HG03045 (cell line): Measurements from ENCODE around the gene RPS8.
A peak's percentile ranks its signal among the peaks of the same experiment; 100 is the strongest.
"Not testable (repeated sequence)": the region's sequence is repeated elsewhere in the genome, so short reads cannot be mapped to it uniquely, and the experiment has no call there.

Experiments used
- ATAC-seq: cut with Tn5 transposase; IDR thresholded peaks from one replicate; pipeline ENCODE4 v1.9.1; 2021; ENCODE audit warnings: mild to moderate bottlenecking, moderate library complexity; ENCODE audit not compliant: unreplicated experiment

RPS8 gene

DNA sequence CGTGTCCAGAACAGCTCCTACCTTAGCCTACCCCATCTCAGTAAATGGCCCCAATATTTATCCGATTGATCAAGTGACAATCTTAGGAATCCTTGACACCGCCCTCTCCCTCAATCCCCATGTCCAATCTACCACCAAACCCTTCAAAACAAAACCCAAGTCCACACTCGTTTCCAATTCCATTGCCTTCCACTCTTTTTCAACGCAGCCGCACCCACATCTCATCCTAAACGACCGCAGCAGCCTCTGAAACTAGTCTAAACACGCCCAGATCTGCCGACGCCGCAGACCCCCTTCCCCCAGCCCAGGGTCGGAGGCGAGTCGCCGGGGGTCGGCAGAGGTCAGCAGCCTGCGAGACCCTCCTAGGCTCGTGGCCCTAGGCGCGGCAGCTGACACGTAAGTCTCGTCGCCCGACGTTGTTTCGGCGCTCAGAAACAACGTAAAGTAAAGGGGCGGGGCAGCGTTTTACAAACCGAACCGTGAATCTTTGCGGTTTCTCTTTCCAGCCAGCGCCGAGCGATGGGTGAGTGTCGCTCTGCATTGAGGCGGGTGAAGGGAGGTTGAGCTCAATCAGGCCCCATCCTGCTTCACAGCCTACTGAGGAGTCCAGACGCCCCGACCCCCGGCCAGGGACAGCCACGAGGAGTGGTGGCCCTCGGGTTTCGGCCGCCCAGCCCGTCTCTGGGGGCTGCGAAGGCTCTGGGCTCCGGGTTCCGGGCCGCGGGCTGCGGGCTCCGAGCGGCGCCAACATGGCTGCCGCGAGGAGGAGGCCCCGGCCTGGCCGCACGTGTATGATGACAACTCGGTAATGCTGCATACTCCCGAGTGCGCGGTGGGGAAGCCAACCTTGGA, at the start of gene RPS8:
Gene RPS8 (plus strand): TSS at position 463 of the 852 bp plus-strand sequence. CDS start 57 bp downstream, at position 520.
- ATAC-seq = peak; percentile 80

DNA sequence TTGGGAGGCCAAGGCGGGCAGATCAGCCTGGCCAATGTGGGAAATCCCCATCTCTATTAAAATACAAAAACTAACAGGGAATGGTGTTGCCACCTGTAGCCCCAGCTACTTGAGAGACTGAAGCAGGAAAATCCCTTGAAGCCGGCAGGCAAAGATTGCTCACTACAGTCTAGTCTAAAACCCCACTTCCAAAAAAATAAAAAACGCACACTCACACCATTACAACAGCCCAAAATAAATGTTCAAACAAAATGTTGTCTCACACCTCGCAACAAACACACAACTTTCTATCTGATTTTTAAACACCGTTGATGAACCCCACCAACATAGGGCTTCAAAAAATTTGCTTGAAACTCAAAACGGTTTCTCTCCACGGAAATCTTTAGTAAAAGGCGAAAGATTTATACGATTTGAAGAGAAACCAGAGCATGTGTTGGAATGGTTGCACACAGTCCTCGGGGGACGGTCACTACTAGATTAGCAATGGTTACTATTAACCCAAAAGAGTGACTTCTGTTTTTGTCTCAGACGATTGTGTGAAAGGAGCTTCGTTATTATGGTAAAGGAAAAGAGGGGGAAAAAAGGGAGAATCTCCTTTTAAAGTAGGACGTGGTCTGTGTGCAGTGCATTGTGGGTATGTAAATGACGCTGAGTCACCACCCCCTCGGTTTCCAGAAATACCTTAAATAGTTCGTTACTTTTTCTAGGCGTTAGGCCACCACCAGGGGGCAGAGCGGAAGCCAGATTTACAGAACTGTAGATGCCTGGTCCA, 44.4 kb upstream of the RPS8 start, which contains the start of gene RNU5D-1:
Gene RNU5D-1 (minus strand): TSS at position 430 of the 772 bp plus-strand sequence.
- peak; percentile 69 for ATAC-seq

DNA sequence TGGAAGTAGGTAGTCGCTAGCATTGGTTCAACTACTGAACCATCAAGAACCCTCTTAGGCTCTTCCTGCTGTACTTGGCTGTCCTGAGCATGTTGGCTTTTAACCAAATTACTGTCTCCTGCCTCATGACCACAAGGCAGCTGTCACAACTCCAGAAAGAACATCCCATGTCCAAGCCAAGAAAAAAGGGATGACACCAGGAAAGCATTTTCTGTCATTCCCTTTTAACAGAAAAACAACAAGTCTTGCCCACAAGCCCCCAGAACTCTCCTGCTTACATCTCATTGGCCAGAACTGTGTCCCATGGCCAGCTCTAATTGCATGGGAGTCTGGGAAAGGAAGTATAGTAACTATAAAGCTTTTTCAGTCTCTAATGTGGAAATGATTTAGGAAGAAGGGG, 42.0 kb upstream of the RPS8 start:
- no peak for ATAC-seq

DNA sequence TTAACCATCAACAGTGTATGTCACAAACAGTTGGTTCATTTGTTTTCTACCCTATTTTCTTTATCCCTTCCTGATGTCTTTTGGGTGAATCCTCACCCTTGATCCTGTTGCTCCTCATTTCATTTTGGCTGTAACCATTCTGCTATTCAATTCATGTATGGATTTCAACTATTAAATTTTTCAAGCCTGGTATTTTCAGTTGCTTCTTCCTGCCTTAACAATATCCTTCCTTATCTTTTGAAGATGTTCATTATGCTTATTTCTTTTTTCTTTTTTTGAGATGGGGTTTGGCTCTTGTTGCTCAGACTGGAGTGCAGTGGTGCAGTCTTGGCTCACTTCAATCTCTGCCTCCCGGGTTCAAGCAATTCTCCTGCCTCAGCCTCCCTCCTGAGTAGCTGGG, 41.6 kb upstream of the RPS8 start:
- no peak for ATAC-seq

DNA sequence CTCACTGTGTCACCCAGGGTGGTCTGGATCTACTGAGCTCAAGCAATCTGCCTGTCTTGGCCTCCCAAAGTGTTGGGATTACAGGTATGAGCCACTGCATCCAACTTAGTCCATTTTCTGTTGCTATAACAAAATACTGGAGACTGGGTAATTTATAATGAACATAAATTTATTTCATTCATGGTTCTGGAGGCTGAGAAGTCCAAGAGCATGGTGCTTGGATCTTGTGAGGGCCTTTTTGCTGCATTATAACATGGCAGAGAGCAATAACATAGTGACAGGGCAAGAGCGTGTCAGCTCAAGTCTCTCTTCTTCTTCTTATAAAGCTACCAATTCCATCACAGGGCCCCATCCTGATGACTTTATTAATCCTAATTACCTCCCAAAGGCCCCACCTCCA, 39.3 kb upstream of the RPS8 start:
- no peak for ATAC-seq

DNA sequence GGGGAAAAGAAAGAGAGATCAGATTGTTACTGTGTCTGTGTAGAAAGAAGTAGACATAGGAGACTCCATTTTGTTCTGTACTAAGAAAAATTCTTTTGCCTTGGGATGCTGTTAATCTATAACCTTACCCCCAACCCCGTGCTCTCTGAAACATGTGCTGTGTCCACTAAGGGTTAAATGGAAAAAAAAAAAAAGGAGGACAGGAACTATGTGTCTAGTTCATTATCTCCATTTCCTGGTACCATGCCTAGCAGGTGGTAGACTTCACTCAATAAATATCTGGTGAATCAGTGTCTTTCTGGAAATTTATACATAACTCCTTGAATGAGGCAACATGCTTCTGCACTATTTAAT, 36.4 kb upstream of the RPS8 start:
- ATAC-seq = not testable (repeated sequence)

DNA sequence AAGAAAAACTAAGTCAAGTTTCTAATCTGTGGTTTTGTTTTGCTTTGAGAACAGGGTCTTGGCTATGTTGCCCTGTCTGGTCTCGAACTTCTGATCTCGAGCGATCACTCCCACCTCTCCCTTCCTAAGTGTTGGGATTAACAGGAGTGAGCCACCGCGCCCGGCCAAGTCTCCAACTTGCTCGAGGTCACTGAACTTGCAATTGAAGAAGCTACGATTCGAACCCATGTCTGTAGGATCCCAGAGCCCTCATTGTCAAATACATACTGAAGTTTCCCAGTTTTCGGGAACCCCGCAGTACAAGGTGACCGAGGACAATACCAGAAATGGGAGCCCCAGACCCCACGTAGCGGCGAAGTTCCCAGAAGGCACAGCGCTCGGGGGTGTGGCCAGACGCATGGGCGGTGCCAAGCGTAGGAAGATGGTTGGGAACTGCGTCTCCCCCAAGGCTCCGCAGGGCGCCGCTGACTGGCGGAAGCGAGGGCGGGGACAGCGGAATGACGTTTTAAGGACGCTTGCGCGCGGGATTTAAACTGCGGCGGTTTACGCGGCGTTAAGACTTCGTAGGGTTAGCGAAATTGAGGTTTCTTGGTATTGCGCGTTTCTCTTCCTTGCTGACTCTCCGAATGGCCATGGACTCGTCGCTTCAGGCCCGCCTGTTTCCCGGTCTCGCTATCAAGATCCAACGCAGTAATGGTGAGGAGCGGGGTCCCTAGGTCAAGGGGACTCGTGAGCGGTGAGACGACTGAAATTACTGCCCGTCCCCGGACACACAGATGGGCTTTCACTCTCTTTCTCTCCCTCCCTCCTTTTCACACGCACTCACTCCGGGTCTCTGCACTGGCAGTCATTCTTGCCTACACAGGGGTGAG, 35.8 kb upstream of the RPS8 start, which contains the start of gene KIF2C:
Gene KIF2C (plus strand): TSS at position 531 of the 872 bp plus-strand sequence. CDS start 96 bp downstream, at position 627.
- ATAC-seq = peak; percentile 95

DNA sequence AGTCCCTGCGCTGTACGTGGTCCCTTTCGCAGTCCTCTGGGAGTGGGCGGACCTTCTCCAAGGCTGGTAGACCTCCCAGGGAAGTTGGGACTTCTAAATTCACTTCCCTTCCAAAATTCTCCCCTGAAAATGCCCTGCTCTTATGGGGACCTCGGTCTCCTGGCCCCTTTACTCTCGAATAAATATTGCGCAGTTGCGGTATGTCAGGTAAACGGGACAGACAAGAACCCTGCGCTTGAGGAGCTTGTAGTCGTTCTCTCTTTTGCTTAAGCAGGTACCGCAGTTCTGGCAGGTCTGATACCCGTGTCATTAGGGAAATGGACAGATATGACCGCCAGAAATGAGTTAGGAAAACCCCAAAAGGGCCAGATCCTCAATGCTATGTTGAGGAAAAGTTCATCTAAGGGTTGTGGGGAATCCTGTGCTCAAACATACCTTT, 35.1 kb upstream of the RPS8 start:
- ATAC-seq = no peak

DNA sequence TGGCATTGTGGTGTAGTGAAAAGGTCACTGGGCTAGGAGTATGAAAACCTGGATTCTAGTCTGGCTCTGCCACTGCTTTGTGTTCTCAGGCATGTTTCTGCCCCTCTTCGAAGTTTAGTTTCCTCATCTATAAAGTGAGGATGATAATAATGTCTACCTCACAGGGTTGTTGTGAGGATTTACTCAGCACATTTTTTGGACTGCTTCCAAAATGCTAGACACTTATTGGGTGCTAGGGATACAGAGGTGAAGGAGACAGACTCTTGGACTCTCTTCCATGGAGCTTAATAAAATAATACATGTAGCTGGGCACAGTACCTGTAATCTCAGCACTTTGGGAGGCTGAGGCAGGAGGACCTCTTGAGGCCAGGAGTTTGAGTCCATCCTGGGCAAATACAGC, 32.1 kb upstream of the RPS8 start:
- ATAC-seq = no peak

DNA sequence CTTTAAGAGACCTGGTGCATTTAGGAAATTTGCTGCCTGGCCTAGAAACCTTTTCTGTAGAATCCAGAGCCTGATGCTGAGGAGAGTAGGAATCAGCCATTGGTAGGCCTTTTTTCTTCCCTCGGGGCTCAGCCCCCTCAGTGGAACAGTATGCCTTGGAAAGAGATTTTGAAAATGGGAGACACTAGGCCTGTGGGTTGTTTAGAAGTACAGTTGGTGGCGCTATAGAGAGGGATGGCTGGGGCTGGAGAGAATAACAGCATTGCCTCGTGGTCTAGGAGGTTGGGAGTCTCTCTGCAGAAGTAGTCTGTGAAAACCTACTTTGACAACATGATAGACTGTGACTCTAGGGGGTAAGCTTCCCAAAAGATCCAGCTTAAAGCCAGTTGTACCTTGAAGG, 27.5 kb upstream of the RPS8 start:
- no peak for ATAC-seq

DNA sequence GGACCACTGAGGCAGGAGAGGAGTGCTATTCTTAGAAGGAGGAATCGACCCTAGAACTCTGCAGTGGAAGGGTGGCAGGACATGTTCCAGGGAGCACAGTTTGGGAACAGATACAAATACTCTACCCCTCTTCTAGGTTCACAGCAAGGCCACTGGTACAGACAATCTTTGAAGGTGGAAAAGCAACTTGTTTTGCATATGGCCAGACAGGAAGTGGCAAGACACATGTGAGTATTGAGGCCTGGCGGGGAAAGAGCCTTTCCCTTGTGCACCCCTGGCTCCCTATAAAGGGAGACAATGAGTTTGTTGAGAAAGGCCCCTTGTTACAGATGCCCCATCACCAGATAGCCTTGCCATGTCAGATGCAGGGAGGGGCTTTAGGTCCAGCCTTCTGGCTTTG, 17.9 kb upstream of the RPS8 start:
- no peak for ATAC-seq

DNA sequence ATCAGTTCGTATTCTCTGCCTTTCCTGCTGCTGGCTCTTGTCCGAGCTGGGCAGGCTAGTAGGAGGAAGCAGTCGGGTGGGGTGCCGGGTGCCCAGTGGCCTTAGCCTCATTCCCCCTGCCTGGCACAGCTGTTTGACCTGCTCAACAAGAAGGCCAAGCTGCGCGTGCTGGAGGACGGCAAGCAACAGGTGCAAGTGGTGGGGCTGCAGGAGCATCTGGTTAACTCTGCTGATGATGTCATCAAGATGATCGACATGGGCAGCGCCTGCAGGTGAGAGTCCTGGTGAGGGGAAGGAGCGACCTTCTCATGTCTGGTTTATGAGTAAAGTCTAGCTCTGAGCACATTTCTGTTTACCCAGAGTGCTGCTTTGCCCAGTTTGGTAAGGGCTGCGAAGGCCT, 16.3 kb upstream of the RPS8 start:
- no peak for ATAC-seq

DNA sequence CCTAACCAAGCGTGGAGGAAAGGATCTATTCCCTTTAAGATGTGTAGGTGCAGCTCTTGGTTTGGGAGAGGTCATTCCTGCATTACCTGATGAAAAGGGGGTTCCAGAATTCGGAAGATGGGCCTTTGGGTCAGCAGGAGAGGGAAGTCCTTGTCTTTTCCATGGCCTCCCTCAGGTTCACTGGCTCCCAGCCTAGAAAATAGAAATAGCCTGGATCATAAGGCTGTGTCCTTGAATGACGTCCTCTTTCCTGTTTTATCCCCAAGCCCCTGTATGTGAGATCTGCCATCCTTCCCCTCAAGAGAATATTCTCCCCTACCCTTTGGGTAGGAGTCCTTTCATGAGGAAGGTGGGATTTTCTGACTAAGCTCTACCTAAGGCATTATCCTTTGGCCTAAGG, 14.5 kb upstream of the RPS8 start:
- ATAC-seq = no peak

DNA sequence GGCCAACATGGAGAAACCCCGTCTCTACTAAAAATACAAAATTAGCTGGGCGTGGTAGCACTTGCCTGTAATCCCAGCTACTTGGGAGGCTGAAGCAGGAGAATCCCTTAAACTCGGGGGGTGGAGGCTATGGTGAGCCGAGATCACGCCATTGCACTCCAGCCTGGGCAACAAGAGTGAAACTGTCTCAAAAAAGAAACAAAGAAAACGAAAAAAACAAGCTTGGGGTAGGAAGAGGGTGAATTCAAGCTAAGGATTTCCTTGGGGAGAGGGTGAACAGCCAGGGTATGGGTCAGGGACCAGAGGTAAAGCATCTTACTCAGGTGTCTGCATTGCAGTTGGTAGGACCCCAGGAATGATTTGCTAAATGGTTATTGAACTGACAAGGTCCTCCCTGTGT, 8.9 kb upstream of the RPS8 start:
- not testable (repeated sequence) for ATAC-seq

DNA sequence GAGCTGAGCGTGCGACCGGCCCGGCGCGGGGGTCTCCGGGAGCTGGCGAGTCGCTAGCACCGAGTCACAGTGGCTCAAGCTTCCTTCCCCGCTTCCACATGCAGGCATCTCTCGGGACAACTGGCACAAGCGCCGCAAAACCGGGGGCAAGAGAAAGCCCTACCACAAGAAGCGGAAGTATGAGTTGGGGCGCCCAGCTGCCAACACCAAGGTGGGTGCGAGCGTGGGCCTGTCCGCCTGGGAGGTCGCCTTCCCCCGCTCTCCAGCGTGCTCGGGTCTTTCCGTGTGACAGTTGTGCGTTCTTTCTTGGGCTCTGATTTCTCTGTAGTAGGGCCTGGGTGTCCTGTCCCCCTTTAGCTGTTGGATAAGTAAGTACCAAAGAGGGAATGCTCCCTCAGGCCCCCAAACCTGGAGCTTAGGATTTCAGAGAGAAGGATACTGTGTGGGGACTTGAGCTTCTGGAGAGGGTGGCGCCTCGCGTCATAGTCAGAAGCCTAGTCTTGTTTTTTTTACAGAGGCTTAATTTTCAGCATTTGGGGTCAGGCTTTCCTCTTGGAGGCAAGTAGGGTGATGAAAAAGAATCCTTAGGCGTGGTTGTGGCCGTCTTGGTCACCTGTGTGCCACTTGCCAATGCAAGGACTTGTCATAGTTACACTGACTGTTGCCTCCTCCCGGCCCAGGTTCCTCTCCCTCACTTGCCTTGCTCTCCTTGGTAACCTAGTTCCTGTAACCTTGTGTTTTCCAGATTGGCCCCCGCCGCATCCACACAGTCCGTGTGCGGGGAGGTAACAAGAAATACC, 790 bp downstream of the RPS8 start:
- ATAC-seq = peak; percentile 6

DNA sequence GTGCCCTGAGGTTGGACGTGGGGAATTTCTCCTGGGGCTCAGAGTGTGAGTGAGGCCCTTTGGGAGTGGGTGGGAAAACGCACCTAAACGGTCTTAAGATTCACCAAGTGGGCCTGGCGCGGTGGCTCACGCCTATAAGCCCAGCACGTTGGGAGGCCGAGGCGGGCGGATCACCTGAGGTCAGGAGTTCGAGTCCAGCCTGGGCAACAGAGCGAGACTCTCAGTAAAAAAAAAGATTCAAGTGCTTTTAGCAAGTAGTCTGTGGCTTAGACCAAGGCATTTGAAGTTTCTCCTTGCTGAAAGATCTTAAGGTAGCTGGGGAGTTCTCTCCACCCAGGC, 1.4 kb downstream of the RPS8 start:
- ATAC-seq = no peak

DNA sequence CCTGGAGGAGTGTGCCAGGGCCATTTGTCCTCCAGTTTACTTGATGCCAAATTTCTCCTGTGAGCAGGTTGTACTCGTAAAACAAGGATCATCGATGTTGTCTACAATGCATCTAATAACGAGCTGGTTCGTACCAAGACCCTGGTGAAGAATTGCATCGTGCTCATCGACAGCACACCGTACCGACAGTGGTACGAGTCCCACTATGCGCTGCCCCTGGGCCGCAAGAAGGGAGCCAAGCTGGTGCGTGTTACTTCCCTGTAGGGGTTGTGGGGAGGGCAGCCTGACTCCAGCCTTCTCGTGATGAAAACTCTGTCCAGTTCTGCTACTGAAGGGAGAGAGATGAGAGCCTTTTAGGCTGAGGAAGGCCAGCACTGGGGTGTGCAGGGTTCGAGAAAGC, 2.2 kb downstream of the RPS8 start:
- no peak for ATAC-seq

DNA sequence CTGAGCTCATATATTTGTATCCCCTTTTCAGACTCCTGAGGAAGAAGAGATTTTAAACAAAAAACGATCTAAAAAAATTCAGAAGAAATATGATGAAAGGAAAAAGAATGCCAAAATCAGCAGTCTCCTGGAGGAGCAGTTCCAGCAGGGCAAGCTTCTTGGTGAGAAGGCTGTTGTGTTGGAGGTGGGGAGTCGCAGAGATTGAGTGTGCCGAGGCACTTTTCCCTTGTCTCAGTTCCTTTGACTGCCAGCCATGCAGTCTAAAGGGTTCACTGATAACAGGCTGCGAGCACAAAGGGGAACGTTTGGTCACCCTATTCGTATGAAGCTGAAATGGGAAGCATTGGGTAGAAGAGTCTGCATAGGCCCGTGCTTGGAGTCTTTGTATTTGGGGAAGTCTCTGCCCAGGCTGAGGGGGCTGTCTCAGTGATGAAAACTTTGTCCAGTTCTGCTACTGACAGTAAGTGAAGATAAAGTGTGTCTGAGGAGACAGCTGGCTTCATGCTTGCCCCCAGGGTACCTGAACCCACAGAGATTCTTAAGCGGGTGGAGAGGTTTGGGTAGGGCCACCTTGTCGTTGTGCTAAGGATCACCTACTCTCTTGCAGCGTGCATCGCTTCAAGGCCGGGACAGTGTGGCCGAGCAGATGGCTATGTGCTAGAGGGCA, 2.8 kb downstream of the RPS8 start:
- no peak for ATAC-seq

DNA sequence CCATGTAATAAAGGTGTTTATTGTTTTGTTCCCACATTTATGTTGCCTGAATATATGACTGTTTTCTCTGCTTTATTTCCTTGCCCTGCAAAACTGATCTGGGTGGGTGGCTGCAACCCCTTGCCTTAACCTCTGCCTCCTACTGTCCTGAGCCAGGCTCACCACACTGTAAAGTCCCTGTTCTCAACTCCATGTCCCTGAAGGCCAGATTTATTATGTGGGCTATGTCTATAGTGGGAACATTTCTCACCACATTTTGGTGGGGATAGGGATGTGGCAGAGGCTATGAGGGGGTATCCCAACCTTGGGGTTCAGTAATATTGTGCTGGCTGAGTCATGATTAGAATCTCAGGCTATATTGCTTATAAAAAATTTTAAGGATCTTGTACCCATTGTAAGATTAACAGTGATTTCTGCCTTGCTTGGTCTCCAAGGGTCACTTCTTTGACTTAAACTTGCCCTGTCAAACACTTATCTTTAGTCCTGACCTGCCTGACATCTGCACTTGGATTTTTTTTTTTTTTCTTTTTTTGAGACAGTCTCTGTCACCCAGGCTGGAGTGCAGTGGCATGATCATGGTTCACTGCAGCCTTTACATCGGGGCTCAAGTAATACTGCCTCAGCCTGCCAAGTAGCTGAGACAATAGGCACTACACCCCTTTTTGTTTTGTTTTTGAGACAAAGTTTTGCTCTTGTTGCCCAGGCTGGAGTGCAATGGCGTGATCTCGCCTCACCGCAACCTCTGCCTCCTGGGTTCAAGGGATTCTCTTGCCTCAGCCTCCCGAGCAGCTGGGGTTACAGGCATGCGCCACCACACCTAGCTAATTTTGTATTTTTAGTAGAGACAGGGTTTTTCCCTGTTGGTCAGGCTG, 3.6 kb downstream of the RPS8 start:
- no peak for ATAC-seq
